GM12878 (cell line): ENCODE data around the gene SMARCC1. TPM values are rescaled to one million over a fixed set of nuclear protein-coding genes. Genes with fewer than 3 reads are reported as not detected.

Experiments used
- ATAC-seq: fragments of 200-7000 bp; cut with Tn5 transposase; 3 replicates; pipeline ENCODE4 v1.9.1; 2020; ENCODE audit warnings: mild to moderate bottlenecking, moderate library complexity
- BruUV-seq: library from RNA; stranded (reverse); fragments of 400-500 nt; replicated peaks from 2 replicates; lab custom pipeline; 2021; lab: Mats Ljungman, UMichigan
- CTCF ChIA-PET: fragments of 300-600 bp; sonication (Branson Sonifier 250); formaldehyde crosslinking; extraction: SDS; loops from one replicate; lab custom pipeline; 2021; ENCODE audit warnings: inconsistent platforms; lab: Yijun Ruan, JAX
- POLR2A ChIA-PET: fragments of 350-600 bp; formaldehyde crosslinking; extraction: SDS; loops from one replicate; lab custom pipeline; 2021; ENCODE audit warnings: inconsistent platforms; lab: Charles Lee
- RAD21 ChIA-PET: fragments of 300-600 bp; sonication (Branson Sonifier 250); formaldehyde crosslinking; loops from one replicate; lab custom pipeline; 2023; ENCODE audit warnings: antibody characterized with exemption; ENCODE audit not compliant: unreplicated experiment; lab: Charles Lee
- SMC1A ChIA-PET: fragments of 300-600 bp; sonication (Branson Sonifier 250); formaldehyde crosslinking; loops from one replicate; lab custom pipeline; 2023; ENCODE audit not compliant: unreplicated experiment, uncharacterized antibody; lab: Charles Lee
- DNase-seq: peaks from one replicate; pipeline ENCODE4 v3.0.0-alpha.2; 2011; ENCODE audit warnings: low read depth, low spot score
- FAIRE-seq: peaks from 3 replicates; lab custom pipeline; 2011; peaks lifted over from hg19 to GRCh38; lab: Jason Lieb, UNC
- H2AFZ ChIP-seq: 2 replicates; pipeline ENCODE4 v1.6.0; 2011; ENCODE audit warnings: low read depth, low read length, control low read depth; ENCODE audit not compliant: control insufficient read depth
- H3K27ac ChIP-seq: 2 replicates; pipeline ENCODE4 v1.5.1; 2011; ENCODE audit warnings: control low read depth; ENCODE audit not compliant: control insufficient read depth, insufficient read depth
- H3K27me3 ChIP-seq, 2 experiments: replicated peaks in 1 of 2; 2 replicates each; pipeline versions ENCODE4 v1.6.0 to v1.6.1; 2011; ENCODE audit warnings: low read length in 1 of 2; ENCODE audit not compliant: control insufficient read depth in 2 of 2, insufficient read depth in 2 of 2
- H3K36me3 ChIP-seq, 2 experiments: 2 replicates each; pipeline ENCODE4 v1.5.1; 2011; ENCODE audit warnings: low read length in 1 of 2; ENCODE audit not compliant: control insufficient read depth in 2 of 2, insufficient read depth in 2 of 2
- H3K4me1 ChIP-seq: 2 replicates; pipeline ENCODE4 v1.6.1; 2011; ENCODE audit warnings: mild to moderate bottlenecking, low read length, moderate library complexity, mixed read lengths; ENCODE audit not compliant: control insufficient read depth, insufficient read depth
- H3K4me2 ChIP-seq: 2 replicates; pipeline ENCODE4 v1.6.0; 2011; ENCODE audit warnings: control low read depth; ENCODE audit not compliant: control insufficient read depth, insufficient read depth
- H3K4me3 ChIP-seq: fragments of 200-600 bp; sonication (generic); 2 replicates; pipeline ENCODE4 v1.5.1; 2016
- H3K79me2 ChIP-seq: 2 replicates; pipeline ENCODE4 v1.6.0; 2011; ENCODE audit warnings: low read length; ENCODE audit not compliant: control insufficient read depth, insufficient read depth
- H3K9ac ChIP-seq: 2 replicates; pipeline ENCODE4 v1.8.0; 2011; ENCODE audit warnings: low read length, control low read depth, mixed read lengths; ENCODE audit not compliant: control insufficient read depth, insufficient read depth
- H3K9me3 ChIP-seq: replicated peaks from 3 replicates; pipeline ENCODE4 v1.5.1; 2011; ENCODE audit warnings: mild to moderate bottlenecking, low read length; ENCODE audit not compliant: control insufficient read depth, insufficient read depth
- H4K20me1 ChIP-seq: 2 replicates; pipeline ENCODE4 v1.6.0; 2011; ENCODE audit not compliant: control insufficient read depth, insufficient read depth
- BRCA1 ChIP-seq: IDR thresholded peaks from 2 replicates; pipeline ENCODE4 v1.6.1; 2011; ENCODE audit warnings: low read depth, low read length, improper control_type of control experiment
- E2F8 ChIP-seq: fragments of 450-650 bp; IDR thresholded peaks from 2 replicates; pipeline ENCODE4 v1.6.1; 2018; ENCODE audit warnings: mild to moderate bottlenecking, low read depth, moderate library complexity; ENCODE audit not compliant: partially characterized antibody
- JUNB ChIP-seq: IDR thresholded peaks from 2 replicates; pipeline ENCODE4 v1.6.1; 2016; ENCODE audit warnings: antibody characterized with exemption, mild to moderate bottlenecking
- RB1 ChIP-seq: fragments of 450-650 bp; formaldehyde crosslinking; IDR thresholded peaks from 2 replicates; pipeline ENCODE4 v1.6.1; 2017; ENCODE audit warnings: mild to moderate bottlenecking, borderline replicate concordance
- RBBP5 ChIP-seq: fragments of 200-600 bp; sonication (generic); conservative IDR thresholded peaks from 2 replicates; pipeline ENCODE4 v1.6.1; 2016
- SMAD5 ChIP-seq: IDR thresholded peaks from 2 replicates; pipeline ENCODE4 v1.6.1; 2016; ENCODE audit warnings: antibody characterized with exemption, low read depth
- TCF3 ChIP-seq: IDR thresholded peaks from 2 replicates; pipeline ENCODE4 v1.6.1; 2012; ENCODE audit warnings: low read depth, mild to moderate bottlenecking, low read length, borderline replicate concordance; ENCODE audit not compliant: insufficient read depth
- WGBS: methylation state at CpG from one replicate; pipeline ENCODE4 v1.1.6; 2016; ENCODE audit warnings: low lambda C conversion rate; ENCODE audit not compliant: insufficient replicate concordance, insufficient coverage; ENCODE audit errors: missing lambda C conversion rate; 5-methylcytosine and 5-hydroxymethylcytosine counted together
- in situ Hi-C: fragments of 300-500 bp; cut with MboI; formaldehyde crosslinking; loops from 9 replicates; pipeline ENCODE4 v1.14.3; 2018; ENCODE audit warnings: mixed read lengths
- intact Hi-C: fragments of 100-400 bp; cut with micrococcal nuclease; formaldehyde crosslinking; loops from one replicate; pipeline ENCODE4 v1.14.2; 2022; ENCODE audit not compliant: unreplicated experiment
- polyA plus RNA-seq, 11 experiments: library from polyadenylated mRNA; depleted of rRNA in 4 of 11; unstranded in 6 of 11; stranded (reverse) in 5 of 11; fragments of >200 nt; fragmentation: Nextera tagmentation in 4 of 11; fragmentation: Illumina TruSeq in 1 of 11; extraction: Ambion mirVana in 4 of 11; extraction: Trizol in 1 of 11; gene quantifications; 1 replicate in 1 of 11; 2 replicates in 10 of 11; pipeline versions ENCODE4 v1.2.1 to v1.2.3, GENCODE V29; 2011 to 2016; ENCODE audit warnings: inconsistent platforms in 2 of 11, missing spikeins in 2 of 11, low read depth in 1 of 11
- total RNA-seq, 4 experiments: library from RNA; depleted of rRNA in 3 of 4; stranded (reverse); fragments of >200 nt in 3 of 4; fragmentation: Illumina TruSeq in 1 of 4; extraction: Trizol in 1 of 4; gene quantifications; 2 replicates each; pipeline versions ENCODE4 v1.2.1 to v1.2.3, GENCODE V29; 2013 to 2021
- TF ChIP-seq, protein P1 (sequence below): IDR thresholded peaks from 2 replicates; pipeline ENCODE4 v1.6.1; 2011; ENCODE audit warnings: low read depth, low read length, improper control_type of control experiment, borderline replicate concordance

SMARCC1 gene
- total and polyA plus RNA-seq, 10 of the 15 experiments (the other 5 are each of a cell fraction or from before 2014, with no cell fraction given): 26.6 to 147 (median 57.1) TPM

DNA sequence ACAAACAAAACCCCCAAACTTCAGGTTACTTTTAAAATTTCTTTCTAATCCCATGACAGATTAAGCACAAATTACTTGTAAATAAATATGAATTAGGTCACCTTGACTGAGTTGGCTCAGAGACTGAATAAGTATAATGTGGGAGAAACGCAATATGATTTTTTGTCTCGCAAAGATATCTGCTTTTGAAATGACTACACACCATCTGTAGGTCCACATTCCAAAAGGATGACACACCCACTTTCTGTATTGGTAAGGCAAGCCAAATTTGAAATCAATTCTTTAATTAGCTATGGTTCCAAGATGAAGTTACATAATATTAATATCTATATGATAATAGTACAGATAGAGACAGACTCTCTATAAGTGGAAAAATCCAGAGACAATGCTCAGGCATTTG, 136.1 kb downstream of the SMARCC1 start (continued):
- no peak for TF ChIP-seq E2F8
- no peak for TF ChIP-seq BRCA1
- TF ChIP-seq RBBP5: no peak
- TF ChIP-seq TCF3: no peak
- no peak for TF ChIP-seq JUNB
- no peak for TF ChIP-seq SMAD5
- TF ChIP-seq RB1: no peak

DNA sequence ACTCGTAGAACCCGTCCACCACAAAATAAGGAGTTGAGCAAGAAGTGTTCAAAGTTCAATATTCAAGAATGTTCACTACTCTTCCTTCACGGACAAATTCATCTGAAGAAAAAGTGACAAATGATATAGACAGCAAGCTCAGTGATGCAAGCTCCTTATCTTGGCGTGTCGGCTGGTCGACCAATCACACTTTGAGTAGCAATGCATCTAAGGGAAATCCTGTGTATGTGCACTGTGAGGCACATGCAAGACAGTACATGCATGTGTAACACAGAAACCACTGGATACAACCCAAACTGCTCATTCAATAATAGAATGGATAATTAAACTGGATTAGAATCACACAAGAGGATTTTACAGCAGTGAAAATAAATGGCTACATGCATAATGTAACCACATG, 138.6 kb downstream of the SMARCC1 start:
- Histone ChIP-seq H3K9ac (no peak overlapping the region), H3K27me3 (no peaks in the 10 kb centered on the region), H3K27ac (no peak overlapping the region), H2AFZ (no peak overlapping the region), H3K36me3 (peaks cover 5 to 37% of the 10 kb centered on the region in 2 experiments; a peak in 3 of 4 replicates), H3K9me3 (no peaks in the 10 kb centered on the region), H3K4me3 (no peak overlapping the region), H3K79me2 (no peaks in the 10 kb centered on the region), H3K4me1 (no peaks in the 10 kb centered on the region), H4K20me1 (no peaks in the 10 kb centered on the region; the same call in 1 of the 2 replicates), H3K4me2 (no peak overlapping the region)
- POLR2A ChIA-PET: no interaction called here
- intact Hi-C loops (no loop called here), in situ Hi-C loops (no loop called here)
- DNase-seq (no peak), ATAC-seq (no peak), FAIRE-seq (no peak)
- SMC1A ChIA-PET: no interaction called here
- TF ChIP-seq, protein P1, sequence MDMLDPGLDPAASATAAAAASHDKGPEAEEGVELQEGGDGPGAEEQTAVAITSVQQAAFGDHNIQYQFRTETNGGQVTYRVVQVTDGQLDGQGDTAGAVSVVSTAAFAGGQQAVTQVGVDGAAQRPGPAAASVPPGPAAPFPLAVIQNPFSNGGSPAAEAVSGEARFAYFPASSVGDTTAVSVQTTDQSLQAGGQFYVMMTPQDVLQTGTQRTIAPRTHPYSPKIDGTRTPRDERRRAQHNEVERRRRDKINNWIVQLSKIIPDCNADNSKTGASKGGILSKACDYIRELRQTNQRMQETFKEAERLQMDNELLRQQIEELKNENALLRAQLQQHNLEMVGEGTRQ: no peak
- CTCF ChIA-PET: no interaction called here
- RAD21 ChIA-PET: no interaction called here
- no TSS peak for BruUV-seq
- 97% methylated on average over 6 of the region's 6 CpGs for WGBS
